ENCODE measurements around the gene SKI. TPM values are rescaled to one million over a fixed set of nuclear protein-coding genes. Genes with fewer than 3 reads are reported as not detected.

SKI gene
- total RNA-seq, 4 donors from 2014 or later = 24.4 to 52.4 (median 32.2) TPM

DNA sequence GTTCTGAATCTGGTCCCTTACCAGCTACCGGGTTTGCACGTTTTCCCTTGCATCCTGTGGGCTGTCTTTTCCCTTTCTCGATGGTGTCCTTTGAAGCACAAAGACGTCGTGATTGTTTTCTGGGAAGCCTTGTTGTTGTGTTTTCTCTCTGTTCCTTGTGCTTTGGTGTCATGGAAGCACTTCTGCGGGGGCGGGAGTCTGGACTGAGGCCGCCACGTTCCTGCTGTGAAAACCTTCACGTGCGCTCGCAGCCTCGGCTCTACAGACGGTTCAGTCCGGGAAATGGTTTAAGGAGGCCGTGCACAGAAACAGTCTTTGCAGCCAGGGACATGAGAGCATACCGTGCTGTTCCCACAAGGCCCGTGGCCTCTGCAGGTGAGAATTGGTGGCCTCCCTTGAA, 68.5 kb downstream of the SKI start:
- H3K4me1 ChIP-seq = peaks cover 39 to 66% (median 56%) of the 10 kb centered on the region in 4 donors
- no peak overlapping the region for H3K27ac ChIP-seq
- in situ Hi-C loops (cut with MboI; ENCODE audit: low pct_ligation_motif_present in 1 of 4, low pct_unique_long_range_greater_than_20kb in 1 of 4, low sequenced_read_pairs in 3 of 4) (no loop called here), intact Hi-C loops (cut with DNase I; ENCODE audit: low total_unique reads) (no loop called here)
- 63 to 85% methylated on average over 2 to 18 of the region's 18 CpGs for WGBS, 2 donors (ENCODE audit: low coverage in 1 of 2)
- TF ChIP-seq POLR2A (IDR thresholded peaks at IDR 0.05) (no peak), POLR2AphosphoS5 (IDR thresholded peaks at IDR 0.05) (no peak), EP300 (IDR thresholded peaks at IDR 0.05; ENCODE audit: low read depth) (no peak)
- TF ChIP-seq, protein P1, sequence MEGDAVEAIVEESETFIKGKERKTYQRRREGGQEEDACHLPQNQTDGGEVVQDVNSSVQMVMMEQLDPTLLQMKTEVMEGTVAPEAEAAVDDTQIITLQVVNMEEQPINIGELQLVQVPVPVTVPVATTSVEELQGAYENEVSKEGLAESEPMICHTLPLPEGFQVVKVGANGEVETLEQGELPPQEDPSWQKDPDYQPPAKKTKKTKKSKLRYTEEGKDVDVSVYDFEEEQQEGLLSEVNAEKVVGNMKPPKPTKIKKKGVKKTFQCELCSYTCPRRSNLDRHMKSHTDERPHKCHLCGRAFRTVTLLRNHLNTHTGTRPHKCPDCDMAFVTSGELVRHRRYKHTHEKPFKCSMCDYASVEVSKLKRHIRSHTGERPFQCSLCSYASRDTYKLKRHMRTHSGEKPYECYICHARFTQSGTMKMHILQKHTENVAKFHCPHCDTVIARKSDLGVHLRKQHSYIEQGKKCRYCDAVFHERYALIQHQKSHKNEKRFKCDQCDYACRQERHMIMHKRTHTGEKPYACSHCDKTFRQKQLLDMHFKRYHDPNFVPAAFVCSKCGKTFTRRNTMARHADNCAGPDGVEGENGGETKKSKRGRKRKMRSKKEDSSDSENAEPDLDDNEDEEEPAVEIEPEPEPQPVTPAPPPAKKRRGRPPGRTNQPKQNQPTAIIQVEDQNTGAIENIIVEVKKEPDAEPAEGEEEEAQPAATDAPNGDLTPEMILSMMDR (IDR thresholded peaks at IDR 0.05) = no peak
- no peak overlapping the region for H3K4me3 ChIP-seq
- H3K9me3 ChIP-seq = no peaks in the 10 kb centered on the region
- H3K27me3 ChIP-seq = no peaks in the 10 kb centered on the region
- no peaks in the 10 kb centered on the region for H3K36me3 ChIP-seq
- no peak for DNase-seq

DNA sequence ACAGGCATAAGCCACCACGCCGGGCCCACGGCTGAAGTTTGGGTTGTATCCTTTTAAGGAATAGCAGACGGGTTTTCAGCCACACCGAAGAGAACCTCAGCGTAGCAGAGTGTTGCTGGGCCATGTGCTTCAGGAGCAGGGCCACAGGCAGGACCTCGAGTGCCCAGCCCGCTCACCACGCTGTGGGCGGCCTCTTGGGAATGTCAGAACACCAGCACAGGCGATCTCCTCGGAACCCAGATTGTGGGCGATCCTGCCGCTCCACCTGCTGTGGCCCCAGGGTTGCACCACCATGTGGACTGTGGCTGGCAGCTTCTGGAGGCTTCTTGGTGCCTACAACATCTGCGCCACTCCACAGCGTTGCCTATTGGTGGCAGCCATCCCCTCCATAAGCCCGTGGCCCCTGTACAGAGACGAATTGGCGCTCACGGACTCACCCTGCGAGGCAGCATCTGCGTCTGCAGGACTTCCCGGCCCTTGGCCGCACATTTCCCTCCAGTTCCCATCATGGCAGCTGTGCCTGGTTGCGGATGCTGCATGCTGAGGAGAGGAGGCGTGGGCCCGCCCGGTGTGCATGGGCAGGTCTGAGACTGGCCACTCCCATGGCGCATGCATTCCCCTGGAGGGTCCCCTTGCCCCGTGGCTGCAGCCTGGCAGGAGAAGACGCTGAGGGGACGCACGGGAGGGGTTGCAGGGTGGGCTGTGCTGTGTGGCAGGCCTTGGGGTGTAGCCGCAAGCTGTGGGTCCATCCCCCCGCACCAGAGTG, 69.3 kb downstream of the SKI start:
- DNase-seq = no peak
- TF ChIP-seq, protein P1 (IDR thresholded peaks at IDR 0.05) = no peak
- TF ChIP-seq POLR2AphosphoS5 (IDR thresholded peaks at IDR 0.05) = no peak
- no peak for TF ChIP-seq POLR2A (IDR thresholded peaks at IDR 0.05)
- TF ChIP-seq EP300 (IDR thresholded peaks at IDR 0.05; ENCODE audit: low read depth) = no peak
- Histone ChIP-seq H3K4me3 (no peak overlapping the region), H3K4me1 (peaks cover 42 to 63% (median 52%) of the 10 kb centered on the region in 4 donors), H3K9me3 (no peaks in the 10 kb centered on the region), H3K27ac (no peak overlapping the region), H3K27me3 (no peaks in the 10 kb centered on the region), H3K36me3 (no peaks in the 10 kb centered on the region)
- in situ Hi-C loops (cut with MboI; ENCODE audit: low pct_ligation_motif_present in 1 of 4, low pct_unique_long_range_greater_than_20kb in 1 of 4, low sequenced_read_pairs in 3 of 4) (no loop called here), intact Hi-C loops (cut with DNase I; ENCODE audit: low total_unique reads) (no loop called here)
- WGBS, 2 donors (ENCODE audit: low coverage in 1 of 2) = 94 to 100% methylated on average over 1 to 27 of the region's 35 CpGs

DNA sequence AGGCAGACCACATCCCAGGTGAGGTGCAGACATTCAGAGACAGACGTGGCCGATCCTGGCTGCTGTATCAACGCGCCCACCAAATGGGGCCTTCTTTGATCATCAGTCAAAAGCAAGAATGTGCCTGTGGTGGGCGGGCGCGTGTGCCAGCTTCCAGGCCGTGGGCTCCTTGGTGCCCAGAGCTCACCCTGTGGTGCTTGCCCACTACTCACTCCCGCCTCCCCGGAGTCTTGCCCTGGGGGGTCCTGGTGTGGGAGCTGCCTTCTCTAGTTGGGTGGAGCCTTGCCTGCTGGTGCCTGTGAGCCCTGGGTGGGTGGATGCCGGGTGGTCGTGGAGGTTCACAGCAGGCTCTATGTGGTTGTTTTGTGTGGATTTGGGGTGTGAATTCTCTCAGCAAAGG, 70.6 kb downstream of the SKI start:
- TF ChIP-seq EP300 (IDR thresholded peaks at IDR 0.05; ENCODE audit: low read depth) = no peak
- TF ChIP-seq POLR2AphosphoS5 (IDR thresholded peaks at IDR 0.05) = no peak
- TF ChIP-seq, protein P1 (IDR thresholded peaks at IDR 0.05) = no peak
- no peak for TF ChIP-seq POLR2A (IDR thresholded peaks at IDR 0.05)
- no peaks in the 10 kb centered on the region for H3K9me3 ChIP-seq
- H3K4me1 ChIP-seq = peaks cover 37 to 55% (median 48%) of the 10 kb centered on the region in 4 donors
- intact Hi-C loops (cut with DNase I; ENCODE audit: low total_unique reads) = no loop called here
- no peaks in the 10 kb centered on the region for H3K27me3 ChIP-seq
- peak overlapping the region in 3 of 4 donors; percentile 82 to 87 (median 85) for H3K27ac ChIP-seq
- peaks cover 0 to under 1% (median 0%) of the 10 kb centered on the region in 4 donors for H3K36me3 ChIP-seq
- in situ Hi-C loops (cut with MboI; ENCODE audit: low pct_ligation_motif_present in 1 of 4, low pct_unique_long_range_greater_than_20kb in 1 of 4, low sequenced_read_pairs in 3 of 4) = no loop called here
- 80 to 87% methylated on average over 2 to 12 of the region's 12 CpGs for WGBS, 2 donors (ENCODE audit: low coverage in 1 of 2)
- H3K4me3 ChIP-seq = no peak overlapping the region
- DNase-seq = no peak

DNA sequence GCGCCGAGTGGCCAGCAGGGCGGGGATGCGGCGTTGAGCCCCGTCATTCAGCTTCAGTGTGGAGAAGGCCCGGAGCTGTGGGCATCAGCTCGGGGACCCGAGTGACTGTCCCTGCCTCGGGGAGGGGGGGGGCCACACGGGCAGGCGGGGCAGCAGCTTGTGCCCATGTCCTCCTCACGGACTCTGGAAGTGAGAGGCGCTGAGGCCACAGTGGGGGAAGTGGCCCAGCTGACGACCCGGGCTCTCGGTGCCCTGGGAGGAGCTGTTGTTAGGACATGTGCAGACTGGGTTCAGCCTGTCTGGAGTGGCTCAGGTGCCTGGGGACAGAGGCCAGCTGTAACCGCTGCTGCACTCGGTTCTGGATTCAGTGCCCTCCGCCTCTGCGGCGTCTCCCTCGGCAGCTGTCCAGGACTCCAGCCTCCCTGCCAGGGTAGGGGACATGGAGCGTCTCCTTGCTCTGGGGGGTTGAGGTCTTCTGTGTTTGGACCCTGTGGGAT, 71.1 kb downstream of the SKI start:
- peaks cover 0 to 5% (median 0%) of the 10 kb centered on the region in 4 donors for H3K36me3 ChIP-seq
- no peak overlapping the region for H3K4me3 ChIP-seq

More for the DNA sequence above, 71.1 kb downstream of the SKI start:
- intact Hi-C loops (cut with DNase I; ENCODE audit: low total_unique reads) = no loop called here
- Histone ChIP-seq H3K27me3 (no peaks in the 10 kb centered on the region), H3K27ac (peak overlapping the region; percentile 82 to 87 (median 85)), H3K9me3 (no peaks in the 10 kb centered on the region), H3K4me1 (peaks cover 35 to 50% (median 44%) of the 10 kb centered on the region in 4 donors)
- in situ Hi-C loops (cut with MboI; ENCODE audit: low pct_ligation_motif_present in 1 of 4, low pct_unique_long_range_greater_than_20kb in 1 of 4, low sequenced_read_pairs in 3 of 4) = no loop called here
- TF ChIP-seq, protein P1 (IDR thresholded peaks at IDR 0.05) = no peak
- TF ChIP-seq POLR2A (IDR thresholded peaks at IDR 0.05) (no peak), POLR2AphosphoS5 (IDR thresholded peaks at IDR 0.05) (no peak), EP300 (IDR thresholded peaks at IDR 0.05; ENCODE audit: low read depth) (no peak)
- no peak for DNase-seq
- 65% methylated on average over 9 of the region's 24 CpGs; no CpG with 5 or more reads in 1 of the 2 donors for WGBS, 2 donors (ENCODE audit: low coverage in 1 of 2)

Measured in transverse colon (tissue), 4 donors.